Measurements from ENCODE around the gene AKT3.
"Not testable (repeated sequence)": the region's sequence is repeated elsewhere in the genome, so short reads cannot be mapped to it uniquely, and the experiment has no call there.

Gene AKT3

DNA sequence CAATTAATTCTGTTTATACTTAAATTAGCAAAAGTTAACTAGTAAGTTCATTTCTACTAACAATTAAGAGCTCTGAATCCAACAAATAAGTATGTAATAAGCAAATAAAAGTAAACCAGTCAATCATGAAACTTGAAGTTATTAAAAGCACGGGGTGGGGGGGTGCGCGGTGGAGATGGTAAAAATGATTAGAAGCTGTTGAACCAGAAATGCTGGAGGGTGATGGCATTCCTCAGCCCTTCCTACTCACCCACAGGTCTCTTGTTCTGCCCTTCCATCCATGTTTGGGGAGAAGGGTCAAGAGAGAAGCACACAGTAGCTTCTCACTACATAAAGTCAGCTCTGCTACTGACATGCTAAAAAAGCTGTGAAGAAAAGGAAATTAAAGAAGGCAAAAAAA lies 63.5 kb downstream of the AKT3 start:
- DNase-seq (ENCODE audit: extremely low read depth, low read depth): no peak
- TF ChIP-seq, protein P1, sequence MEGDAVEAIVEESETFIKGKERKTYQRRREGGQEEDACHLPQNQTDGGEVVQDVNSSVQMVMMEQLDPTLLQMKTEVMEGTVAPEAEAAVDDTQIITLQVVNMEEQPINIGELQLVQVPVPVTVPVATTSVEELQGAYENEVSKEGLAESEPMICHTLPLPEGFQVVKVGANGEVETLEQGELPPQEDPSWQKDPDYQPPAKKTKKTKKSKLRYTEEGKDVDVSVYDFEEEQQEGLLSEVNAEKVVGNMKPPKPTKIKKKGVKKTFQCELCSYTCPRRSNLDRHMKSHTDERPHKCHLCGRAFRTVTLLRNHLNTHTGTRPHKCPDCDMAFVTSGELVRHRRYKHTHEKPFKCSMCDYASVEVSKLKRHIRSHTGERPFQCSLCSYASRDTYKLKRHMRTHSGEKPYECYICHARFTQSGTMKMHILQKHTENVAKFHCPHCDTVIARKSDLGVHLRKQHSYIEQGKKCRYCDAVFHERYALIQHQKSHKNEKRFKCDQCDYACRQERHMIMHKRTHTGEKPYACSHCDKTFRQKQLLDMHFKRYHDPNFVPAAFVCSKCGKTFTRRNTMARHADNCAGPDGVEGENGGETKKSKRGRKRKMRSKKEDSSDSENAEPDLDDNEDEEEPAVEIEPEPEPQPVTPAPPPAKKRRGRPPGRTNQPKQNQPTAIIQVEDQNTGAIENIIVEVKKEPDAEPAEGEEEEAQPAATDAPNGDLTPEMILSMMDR (IDR thresholded peaks at IDR 0.05; ENCODE audit: low read depth, low read length): no peak

DNA sequence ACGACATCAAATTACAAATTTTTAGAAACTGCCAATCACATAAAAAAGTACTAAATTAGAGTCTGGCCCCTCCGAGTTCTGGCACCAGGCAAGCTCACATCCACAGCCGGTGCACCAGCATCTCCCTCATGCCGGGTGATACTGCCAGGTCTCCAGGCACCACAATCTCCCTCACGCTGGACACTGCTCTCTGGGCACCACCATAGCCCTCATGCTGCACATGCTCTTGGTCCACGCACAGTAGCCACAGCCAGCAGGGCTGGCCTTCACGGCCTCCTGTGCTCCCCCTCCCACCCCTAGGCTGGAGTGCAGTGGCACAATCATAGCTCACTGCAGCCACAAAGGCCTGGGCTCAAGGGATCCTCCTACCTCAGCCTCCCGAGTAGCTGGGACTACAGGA lies 65.5 kb downstream of the AKT3 start:
- DNase-seq (ENCODE audit: extremely low read depth, low read depth): no peak
- TF ChIP-seq, protein P1 (IDR thresholded peaks at IDR 0.05; ENCODE audit: low read depth, low read length): no peak

DNA sequence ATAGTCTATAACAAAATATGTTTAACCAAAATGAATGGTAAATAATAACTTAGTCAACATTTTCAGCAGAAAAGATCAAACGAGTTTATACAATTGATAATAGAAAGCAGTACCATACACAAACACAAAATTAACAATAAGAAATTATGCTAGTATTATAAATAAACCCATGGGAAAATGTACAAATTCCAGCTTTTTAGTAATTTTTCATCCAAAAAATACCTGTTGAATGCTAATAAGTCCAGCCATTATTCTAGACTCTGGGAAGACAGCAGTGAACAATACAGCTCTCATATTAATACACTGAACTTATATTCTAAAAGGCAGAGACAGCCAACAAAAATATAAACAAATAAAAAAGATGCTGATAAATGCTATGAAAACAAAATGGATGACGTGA lies 66.3 kb downstream of the AKT3 start:
- TF ChIP-seq, protein P1 (IDR thresholded peaks at IDR 0.05; ENCODE audit: low read depth, low read length): no peak
- no peak for DNase-seq (ENCODE audit: extremely low read depth, low read depth)

DNA sequence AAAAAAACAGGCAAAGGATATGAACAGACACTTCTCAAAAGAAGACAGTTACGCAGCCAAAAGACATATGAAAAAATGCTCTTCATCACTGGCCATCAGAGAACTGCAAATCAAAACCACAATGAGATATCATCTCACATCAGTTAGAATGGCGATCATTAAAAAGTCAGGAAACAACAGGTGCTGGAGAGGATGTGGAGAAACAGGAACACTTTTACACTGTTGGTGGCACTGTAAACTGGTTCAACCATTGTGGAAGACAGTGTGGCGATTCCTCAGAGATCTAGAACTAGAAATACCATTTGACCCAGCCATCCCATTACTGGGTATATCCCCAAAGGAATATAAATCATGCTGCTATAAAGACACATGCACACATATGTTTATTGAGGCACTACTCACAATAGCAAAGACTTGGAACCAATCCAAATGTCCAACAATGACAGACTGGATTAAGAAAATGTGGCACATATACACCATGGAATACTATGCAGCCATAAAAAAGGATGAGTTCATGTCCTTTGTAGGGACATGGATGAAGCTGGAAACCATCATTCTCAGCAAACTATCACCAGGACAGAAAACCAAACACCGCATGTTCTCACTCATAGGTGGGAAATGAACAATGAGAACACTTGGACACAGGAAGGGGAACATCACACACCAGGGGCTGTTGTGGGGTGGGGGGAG lies 77.5 kb downstream of the AKT3 start:
- DNase-seq (ENCODE audit: extremely low read depth, low read depth): not testable (repeated sequence)

DNA sequence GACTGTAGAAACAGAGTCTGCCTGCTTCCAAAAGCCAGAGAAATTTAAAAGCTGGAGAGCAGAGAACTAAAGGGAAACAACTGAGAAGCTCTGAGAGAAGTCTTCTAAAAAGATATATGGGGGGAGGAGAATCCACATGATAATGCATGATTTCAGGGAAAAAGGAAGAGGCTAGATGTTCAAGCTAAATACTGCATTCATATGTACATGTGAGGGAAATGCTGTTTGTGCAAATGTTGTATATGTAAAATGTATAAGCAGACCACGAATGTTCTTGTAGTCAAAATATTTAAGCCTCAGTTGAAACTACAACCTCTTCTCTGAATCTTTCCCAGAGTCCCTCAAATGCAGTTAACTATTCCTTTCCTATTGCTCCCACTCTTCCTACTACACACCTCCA lies 79.2 kb downstream of the AKT3 start:
- DNase-seq (ENCODE audit: extremely low read depth, low read depth): no peak
- TF ChIP-seq, protein P1 (IDR thresholded peaks at IDR 0.05; ENCODE audit: low read depth, low read length): no peak

DNA sequence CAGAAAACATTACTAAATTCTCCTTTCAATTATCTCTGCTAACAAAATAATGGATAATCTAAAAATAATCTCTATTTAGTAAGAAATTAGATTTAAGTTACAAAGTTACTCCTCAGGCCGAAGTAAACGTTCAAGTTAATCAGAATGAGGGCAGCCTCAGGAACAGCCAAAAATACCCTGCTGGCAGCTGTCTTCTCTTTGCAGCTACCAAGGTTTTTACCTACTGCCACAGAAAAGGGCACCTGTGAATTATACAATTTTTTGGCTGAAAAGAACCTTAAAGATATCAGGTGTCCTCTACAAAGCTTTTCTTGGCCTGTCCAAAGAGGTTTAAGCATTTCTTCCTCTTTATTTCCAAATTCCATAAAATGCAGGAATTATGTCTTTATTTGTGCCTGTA lies 84.4 kb downstream of the AKT3 start:
- DNase-seq (ENCODE audit: extremely low read depth, low read depth): no peak
- TF ChIP-seq, protein P1 (IDR thresholded peaks at IDR 0.05; ENCODE audit: low read depth, low read length): no peak

DNA sequence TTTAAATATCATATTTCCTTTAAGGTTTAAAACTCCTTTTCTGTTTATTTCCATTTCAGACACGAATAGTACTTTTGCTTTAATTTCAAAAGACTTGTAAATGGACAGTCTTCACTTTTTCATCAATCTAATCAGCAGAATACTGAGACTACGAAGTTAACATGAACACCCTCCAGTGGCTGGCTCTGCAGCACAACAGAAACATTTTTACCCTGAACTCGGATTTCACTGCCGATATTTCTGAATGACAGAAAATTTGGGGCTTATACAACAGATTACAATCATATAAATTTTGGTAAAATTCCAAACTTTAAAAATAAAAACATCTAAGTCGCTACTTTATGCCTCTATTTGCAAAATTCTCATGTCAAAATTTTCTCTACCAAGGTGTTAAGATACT lies 86.2 kb downstream of the AKT3 start:
- no peak for DNase-seq (ENCODE audit: extremely low read depth, low read depth)
- TF ChIP-seq, protein P1 (IDR thresholded peaks at IDR 0.05; ENCODE audit: low read depth, low read length): no peak

DNA sequence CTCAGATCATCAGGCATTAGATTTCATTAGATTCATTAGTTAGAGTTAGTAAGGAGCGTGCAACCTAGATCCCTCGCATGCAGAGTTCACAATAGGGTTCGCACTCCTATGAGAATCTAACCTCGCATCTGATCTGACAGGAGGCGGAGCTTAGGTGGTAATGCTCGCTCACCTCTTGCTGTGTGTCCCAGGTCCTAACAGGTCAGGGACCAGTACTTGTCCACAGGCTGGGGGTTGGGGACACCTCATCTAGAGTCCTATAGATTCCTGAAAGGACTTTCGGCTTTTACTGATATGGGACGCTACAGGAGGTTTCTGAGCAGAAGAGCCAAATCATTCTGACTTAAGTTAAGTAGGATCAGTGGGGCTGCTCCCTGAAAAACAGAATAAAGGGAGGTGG lies 91.4 kb downstream of the AKT3 start:
- TF ChIP-seq, protein P1 (IDR thresholded peaks at IDR 0.05; ENCODE audit: low read depth, low read length): no peak
- no peak for DNase-seq (ENCODE audit: extremely low read depth, low read depth)
